ENCODE measurements around the gene MAPK12.

The MAPK12 gene

GRCh38 chr22:50204571-50204970 is 56.9 kb downstream of the MAPK12 start:
- no peak for TF ChIP-seq CTCF (IDR thresholded peaks at IDR 0.05; ENCODE audit: poor library complexity, severe bottlenecking)
- H3K27me3 ChIP-seq (ENCODE audit: insufficient read depth, poor library complexity, severe bottlenecking): no peaks in the 10 kb centered on the region
- H3K27ac ChIP-seq (ENCODE audit: poor library complexity, severe bottlenecking): no peak overlapping the region
- no peaks in the 10 kb centered on the region for H3K4me1 ChIP-seq (ENCODE audit: insufficient read depth, poor library complexity, severe bottlenecking)
- no peak overlapping the region for H3K4me3 ChIP-seq (ENCODE audit: severe bottlenecking)
- peaks cover 38% of the 10 kb centered on the region for H3K36me3 ChIP-seq (ENCODE audit: low read depth)
- ATAC-seq (ENCODE audit: low read depth): no peak
- H3K9me3 ChIP-seq (ENCODE audit: severe bottlenecking): no peaks in the 10 kb centered on the region
- DNase-seq (ENCODE audit: low spot score): no peak

DNA sequence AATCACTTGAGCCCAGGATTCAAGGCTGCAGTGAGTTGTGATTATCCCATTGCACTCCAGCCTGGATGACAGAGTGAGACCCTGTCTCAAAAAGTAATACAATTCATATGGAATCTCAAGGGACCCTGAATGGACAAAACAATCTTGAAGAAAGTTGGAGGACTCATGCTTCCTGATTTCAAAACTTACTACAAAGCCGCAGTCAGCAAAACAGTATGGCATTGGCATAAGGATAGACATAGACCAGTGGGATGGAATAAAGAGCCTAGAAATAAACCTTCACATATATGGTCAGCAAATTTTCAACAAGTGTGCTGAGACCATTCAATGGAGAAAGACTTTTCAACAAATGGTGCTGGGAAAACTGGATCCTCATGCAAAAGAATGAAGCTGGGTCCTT is 58.2 kb downstream of the MAPK12 start:
- no peak overlapping the region for H3K27ac ChIP-seq (ENCODE audit: poor library complexity, severe bottlenecking)
- no peak for DNase-seq (ENCODE audit: low spot score)
- H3K9me3 ChIP-seq (ENCODE audit: severe bottlenecking): no peaks in the 10 kb centered on the region
- no peaks in the 10 kb centered on the region for H3K27me3 ChIP-seq (ENCODE audit: insufficient read depth, poor library complexity, severe bottlenecking)
- no peaks in the 10 kb centered on the region for H3K4me1 ChIP-seq (ENCODE audit: insufficient read depth, poor library complexity, severe bottlenecking)
- no peak for TF ChIP-seq CTCF (IDR thresholded peaks at IDR 0.05; ENCODE audit: poor library complexity, severe bottlenecking)
- no peak overlapping the region for H3K4me3 ChIP-seq (ENCODE audit: severe bottlenecking)
- ATAC-seq (ENCODE audit: low read depth): no peak
- H3K36me3 ChIP-seq (ENCODE audit: low read depth): peaks cover 45% of the 10 kb centered on the region
